ENCODE measurements around the gene FARS2.
"Not testable (repeated sequence)": the region's sequence is repeated elsewhere in the genome, so short reads cannot be mapped to it uniquely, and the experiment has no call there.

Gene FARS2

DNA sequence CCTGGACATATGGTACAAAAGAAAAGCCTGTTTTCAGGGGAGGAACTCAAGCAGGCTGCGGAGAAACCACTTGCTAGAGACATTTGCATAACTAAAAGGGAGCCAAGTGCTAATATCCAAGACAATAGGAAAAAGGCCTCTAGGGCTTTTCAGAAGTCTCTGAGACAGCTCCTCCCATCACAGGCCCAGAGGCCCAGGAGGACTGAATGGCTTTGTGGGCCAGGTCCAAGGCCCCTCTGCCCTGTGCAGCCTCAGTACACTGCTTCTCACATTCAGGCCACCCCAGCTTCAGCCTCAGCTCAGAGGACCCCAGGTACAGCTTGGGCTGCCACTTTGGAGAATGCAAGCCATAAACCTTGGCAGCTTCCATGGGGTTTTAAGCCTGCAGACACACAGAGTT, 545.1 kb downstream of the FARS2 start:
- DNase-seq (ENCODE audit: low spot score) = not testable (repeated sequence)

DNA sequence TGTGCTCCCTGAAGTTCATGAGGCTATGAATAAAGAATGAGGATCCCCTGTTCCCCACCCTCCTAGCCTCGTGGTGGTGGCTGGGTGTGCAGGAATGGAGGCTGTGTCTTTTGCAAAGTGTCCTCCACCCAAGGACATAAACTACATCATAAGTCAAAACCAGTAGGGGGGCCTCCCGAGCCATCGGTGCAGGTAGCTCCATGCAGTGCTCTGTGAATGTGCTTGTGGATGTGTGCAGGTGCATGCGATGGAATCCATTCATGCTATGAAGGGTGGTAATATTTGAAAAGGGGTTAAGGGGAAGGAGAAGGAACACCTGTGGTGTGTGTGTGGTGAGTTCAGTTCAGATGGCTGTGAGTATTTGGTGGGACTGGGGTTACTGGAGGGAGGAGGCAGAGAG, 548.1 kb downstream of the FARS2 start:
- no peak for DNase-seq (ENCODE audit: low spot score)

DNA sequence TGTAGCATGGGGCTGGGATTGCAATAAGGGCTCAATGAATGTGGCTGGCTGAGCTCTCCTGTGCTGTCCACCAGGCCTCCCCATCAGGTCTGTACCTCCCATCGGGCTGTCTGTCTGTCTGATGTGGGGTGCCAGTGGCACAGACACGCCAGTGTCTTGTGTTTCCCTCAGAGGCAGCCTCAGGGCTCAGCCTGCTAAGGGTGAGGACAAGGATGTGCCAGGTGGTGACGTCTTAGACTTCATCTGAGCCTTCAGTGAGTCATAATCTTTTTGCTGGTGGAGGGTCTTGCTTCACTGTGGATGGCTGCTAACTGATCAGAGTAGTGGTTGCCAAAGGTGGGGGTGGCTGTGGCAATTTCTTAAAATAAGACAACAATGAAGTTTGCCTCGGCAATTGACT, 550.7 kb downstream of the FARS2 start:
- DNase-seq (ENCODE audit: low spot score) = no peak

DNA sequence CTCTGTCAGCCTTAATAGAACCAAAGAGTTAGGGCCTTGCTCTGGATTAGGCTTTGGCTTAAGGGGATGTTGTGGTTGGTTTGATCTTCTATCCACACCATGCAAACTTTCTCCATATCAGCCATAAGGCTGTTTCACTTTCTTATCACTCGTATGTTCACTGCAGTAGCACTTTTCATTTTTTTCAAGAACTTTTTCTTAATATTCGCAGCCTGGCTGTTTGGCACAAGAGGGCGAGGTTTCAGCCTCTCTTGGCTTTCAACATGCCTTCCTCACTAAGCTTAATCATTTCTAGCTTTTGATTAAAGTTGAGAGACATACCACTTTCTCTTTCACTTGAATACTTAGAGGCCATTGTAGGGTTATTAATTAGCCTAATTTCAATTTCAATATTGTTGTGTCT, 552.3 kb downstream of the FARS2 start:
- no peak for DNase-seq (ENCODE audit: low spot score)

- DNase-seq (ENCODE audit: low spot score) = no peak
Observed at GRCh38 chr6:5814116-5814515, 552.8 kb downstream of the FARS2 start.

- no peak for DNase-seq (ENCODE audit: low spot score)
Observed at GRCh38 chr6:5814901-5815300, 553.6 kb downstream of the FARS2 start.

GRCh38 chr6:5817869-5818268, 556.6 kb downstream of the FARS2 start:
- no peak for DNase-seq (ENCODE audit: low spot score)

DNA sequence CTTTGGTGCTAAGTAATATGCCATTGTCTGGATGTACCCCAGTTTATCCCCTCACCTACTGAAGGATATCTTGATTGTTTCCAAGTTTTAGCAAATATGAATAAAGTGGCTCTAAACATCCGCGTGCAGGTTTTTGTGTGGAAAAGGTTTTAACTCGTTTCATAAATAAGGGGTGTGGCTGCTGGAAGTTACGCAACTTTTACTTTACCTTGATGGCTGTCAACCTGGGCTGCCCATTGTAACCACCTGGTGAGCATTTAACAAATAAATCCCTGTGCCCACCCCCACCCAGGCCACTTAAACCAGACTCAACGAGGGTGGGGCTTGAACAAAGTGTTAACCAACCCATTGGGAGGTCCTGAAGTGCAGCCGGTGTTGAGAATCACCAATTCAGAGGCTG, 557.6 kb downstream of the FARS2 start:
- DNase-seq (ENCODE audit: low spot score) = no peak

All from hematopoietic multipotent progenitor cell treated with erythropoietin and hydrocortisone succinate and interleukin-3 and kit ligand, for 17 days (in vitro differentiated cells).